Stimulated activated CD4-positive, alpha-beta T cell treated with anti-CD3 and anti-CD28 coated beads, TNF-alpha, amount 100 ng/mL, for 24 hours (primary cell): ENCODE data around the gene GZF1.
"Not testable (repeated sequence)": the region's sequence is repeated elsewhere in the genome, so short reads cannot be mapped to it uniquely, and the experiment has no call there.

Experiments used
- DNase-seq, 3 experiments: peaks; one replicate each; pipeline ENCODE4 v3.0.0-alpha.2; 2020; ENCODE audit warnings: low read depth in 3 of 3

GZF1 gene

DNA sequence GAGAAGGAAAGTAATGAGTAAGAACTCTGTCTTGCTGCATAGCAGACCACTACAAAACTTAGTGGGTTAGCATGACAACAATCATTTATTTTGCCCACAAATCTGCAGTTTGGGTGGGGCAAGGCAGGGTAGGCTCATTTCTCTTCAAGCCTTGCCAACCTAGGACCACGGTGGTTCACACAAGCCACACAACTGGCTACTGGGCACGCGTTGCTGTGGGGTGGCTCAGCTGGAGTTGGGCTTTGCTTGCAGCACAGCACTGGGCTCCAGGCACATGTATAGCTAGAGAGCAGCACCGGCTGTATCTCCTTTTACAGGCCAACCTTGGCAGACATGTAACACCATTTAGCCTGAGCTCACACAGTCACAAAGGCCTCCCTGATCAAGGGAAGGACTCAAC, 16.0 kb upstream of the GZF1 start:
- no peak for DNase-seq

DNA sequence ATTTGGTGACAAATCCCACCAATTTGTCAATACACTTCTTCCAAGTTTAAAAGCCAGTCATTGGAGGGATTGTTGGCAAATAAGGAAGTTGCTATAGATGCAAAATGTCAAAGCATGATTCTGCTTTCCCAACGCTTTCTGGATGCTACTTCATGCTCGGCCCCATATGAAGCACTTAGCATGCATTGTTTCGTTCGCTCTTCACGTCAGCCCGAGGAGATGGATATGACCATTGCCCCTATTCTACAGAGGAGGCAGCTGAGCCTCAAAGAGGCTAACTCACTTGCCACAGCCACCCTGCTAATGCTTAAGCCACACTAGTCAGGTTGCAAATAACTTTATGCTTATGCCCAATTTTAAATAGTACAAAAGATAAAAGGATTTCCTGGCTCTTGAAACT, 14.2 kb upstream of the GZF1 start:
- no peak for DNase-seq

GRCh38 chr20:23348510-23348909, 13.5 kb upstream of the GZF1 start:
- DNase-seq: not testable (repeated sequence)

DNA sequence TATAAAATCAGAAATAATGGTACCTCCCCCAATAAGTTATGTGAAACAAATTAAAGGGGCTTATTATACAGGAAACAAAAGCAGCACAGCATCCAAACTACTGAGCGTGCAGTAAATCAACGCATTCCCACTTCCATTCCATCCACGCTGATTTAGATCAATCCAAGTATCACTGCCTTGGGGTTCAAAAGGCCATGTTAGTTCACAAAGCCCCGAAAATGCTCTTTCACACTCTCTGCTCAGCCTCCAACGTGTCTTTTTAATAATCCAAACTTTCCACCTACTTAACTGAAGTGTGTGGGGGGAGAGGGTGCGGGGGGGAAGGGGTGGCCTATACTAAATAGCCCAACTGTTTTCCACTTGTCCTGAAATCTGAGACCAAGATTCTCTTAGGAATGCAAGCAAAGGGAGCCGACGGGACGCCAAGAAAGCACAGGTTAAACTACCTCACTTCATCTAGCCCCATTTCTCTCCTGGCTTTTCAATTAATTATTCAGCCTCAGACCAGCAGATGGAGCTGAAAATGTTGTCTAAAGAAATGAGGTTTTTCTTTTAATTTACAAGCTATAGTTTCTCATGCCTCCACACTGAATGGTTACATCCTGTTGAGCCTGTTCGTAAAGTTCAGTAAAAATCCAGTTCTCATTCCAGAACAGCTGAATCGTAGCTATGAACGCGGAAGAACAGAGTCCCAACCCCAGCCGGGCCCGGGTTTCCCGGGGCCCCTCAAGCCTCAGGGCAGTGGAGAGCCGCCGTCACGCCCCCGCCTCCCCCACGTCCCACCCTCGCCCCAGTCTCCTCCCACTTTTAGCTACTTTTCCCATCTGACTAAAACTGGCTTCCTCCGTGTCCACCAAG, 12.4 kb upstream of the GZF1 start:
- peak in 1 of 3 experiments; percentile 71 for DNase-seq

DNA sequence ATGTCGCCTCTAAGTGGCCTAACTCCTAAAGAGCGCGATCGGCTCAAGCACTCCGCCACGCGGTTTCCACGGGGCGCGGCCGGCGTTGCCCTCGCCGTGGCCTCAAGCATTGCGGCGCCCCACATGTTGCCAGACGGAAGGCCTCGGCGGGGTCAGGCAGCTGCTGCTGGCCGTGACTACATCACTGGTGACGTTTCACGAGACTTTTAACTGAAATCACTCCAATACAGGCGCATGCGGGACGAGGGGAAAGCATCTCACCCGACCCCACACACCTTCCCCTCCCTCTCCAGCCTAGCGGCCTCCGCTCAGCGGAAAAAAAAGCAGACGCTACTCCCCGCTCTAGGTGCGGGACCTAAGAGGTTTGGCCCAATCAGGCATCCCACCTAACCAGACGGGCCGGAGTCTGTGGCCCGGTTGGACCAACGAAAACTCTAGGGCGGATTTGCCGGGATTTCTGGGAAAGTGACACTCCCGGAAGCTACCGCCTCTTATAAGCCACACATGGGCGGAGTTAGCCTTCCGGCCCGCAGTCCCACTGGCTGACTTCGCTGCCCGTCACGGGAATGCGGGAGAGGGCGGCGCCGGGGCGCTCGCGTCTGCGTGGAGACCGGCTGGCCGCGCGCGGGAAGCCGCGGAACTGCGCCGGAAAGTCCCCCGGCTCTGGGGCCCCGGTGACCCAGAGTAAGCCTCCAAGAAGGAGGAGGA, 11.6 kb upstream of the GZF1 start, which contains the start of gene NXT1:
Gene NXT1, plus strand, starts transcription at position 596 of the 708 bp plus-strand sequence. CDS start 3,251 bp downstream, outside the sequence.
- peak; percentile 91 to 94 (median 93) for DNase-seq

DNA sequence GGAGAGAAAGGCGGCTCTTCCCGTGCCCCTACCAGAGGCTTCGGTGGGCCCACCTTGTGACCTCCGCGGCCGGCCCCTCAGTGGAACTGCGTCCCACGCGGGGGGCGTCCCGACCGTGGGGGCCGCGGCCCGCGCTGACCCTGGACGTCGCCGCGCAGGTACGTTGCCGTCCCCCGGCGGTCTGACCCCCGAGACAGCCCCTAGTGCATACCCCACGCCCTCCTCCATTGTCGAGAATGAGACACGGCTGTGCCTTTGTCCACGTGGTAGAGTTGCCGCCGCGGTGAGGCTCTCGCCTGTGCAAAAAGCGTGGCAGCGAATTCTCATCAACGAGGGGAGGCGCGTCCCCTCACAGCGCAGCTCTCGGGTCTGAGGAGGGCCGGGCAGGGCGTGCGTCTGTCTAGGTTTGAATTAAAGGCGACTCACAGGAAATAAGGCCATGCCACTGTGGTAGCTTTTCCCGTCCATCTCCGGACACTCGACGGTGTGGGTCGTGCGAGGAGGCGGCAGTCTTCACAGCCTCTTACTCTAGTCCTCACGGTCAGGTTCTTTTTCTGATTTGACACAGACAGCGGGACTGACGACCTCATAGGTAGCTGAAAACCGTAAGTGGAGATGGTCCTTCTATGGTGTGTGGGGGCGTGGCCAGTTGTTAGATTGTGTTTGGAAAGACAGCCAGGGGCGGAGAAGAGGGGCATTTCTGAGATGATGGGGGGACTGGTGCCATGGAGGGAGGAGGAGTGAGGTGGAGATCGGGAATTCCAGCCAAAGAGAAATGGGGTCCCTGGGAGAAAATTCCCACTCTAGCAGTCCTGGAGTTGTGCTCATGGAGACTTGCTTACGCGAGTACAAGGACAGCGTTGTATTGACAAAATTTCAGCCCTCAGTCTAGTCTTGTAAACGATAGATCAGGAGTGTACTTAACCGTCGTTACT, 10.8 kb upstream of the GZF1 start:
- DNase-seq: peak; percentile 25 to 59 (median 31)

DNA sequence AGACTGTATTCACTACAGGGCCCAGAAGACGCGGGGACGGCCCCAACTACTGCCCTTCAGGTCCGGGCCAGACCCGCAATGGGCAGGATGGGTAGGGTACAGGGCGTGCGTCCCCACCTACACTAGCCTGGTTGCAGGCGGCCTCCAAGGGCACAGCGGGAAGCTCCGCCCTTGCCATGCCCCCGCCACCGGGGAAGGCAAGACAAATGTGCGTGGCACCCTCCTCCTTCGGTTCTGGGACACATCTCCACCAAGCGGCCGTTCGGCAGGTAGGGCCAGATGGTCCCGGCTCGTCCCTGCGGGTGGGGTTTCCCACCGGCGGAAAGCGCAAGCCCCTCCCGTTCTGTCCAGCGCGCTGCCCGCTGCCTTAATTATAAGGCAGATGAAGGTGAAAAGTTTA, 5.8 kb upstream of the GZF1 start:
- no peak for DNase-seq

DNA sequence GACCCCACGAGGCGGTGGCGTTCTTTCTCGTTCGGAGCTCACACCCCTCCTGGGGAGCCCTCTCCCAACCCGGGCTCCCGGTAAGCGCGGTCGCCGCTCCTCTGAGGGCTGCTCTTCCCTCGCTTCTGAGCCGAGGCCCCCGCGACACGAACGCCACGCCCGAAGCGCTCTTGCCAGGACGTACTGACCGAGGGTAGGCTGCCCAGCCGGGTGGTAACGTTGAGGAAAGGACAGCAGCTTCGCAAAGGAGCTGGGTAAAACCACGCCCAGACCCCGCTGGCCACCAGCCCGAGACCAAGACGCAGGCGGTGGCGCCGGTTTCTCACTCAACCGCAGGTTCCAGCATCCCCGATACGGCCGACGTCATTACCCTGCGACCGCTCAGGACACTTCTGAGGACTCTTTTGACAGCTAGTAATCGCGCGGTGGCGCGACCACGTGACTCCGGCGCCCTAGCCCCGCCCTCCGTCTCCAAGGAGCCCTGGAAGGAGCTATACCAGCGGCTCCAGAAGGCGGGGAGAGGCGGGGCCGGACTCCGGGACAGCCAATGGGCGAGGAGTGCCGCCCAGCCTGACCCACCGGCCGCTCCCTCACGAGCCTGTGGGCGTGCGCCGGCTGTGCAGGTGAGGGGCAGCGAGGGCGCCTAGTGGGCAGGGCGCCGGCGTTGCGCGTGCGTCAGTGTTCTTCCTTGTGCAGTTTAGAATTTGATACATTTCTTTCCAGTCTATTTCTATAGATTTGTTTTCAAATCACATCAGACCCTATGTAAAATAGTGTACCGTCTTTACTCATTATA, 4.0 kb upstream of the GZF1 start:
- peak; percentile 99 to 100 (median 100) for DNase-seq

GRCh38 chr20:23358563-23358906, 3.4 kb upstream of the GZF1 start:
- no peak for DNase-seq

DNA sequence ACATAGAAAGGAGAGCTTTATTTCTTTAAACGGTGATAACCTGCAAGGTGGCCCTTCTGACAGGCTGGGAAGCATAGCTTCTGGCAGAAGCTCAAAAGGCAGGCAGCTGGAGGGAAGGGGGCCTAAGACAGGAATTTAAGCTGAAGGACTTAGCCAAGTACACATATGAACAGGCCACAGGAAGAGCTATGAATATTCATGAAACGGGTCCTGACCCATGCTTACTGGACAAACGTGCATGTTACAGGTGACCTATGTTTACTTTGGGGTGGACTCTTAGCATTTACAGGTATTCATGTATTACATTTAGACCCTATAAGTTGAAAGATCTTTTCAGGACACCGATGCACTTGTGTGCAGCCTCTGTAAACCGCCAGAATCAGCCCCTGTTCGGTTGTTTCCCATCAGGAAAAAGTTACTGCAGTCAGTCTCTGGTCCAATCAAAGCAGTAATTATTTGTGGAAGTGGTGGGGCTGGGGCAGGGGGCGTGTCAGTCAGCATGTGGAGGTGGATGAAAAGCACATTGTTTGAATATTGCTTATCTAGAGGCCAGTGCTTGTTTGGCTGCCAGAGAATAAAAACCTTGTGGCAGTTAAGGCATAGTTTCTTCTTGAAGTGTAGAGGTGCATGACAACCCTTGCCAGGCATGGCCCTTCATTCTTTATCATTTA, 2.9 kb upstream of the GZF1 start:
- DNase-seq: no peak

DNA sequence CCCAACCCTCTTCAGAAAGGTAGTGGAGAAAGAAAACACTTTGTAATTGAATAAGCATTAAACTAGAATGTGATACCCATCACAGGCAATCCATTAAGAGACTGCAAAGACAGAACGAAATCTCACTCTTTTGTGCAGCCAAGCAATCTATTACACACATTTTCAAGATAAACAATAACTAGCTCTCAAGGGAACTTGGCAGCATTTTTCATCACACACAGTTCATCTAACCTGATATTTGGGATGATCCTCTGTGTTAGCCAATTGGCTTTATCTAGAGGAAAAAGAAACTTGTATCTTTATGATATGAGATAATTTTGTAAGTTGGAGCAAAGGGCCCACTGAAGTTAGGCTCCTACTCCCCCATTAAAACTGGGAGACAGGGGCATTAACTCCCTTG, 1.5 kb upstream of the GZF1 start:
- no peak for DNase-seq

GRCh38 chr20:23361119-23361475, 885 bp upstream of the GZF1 start:
- no peak for DNase-seq

- no peak for DNase-seq
Measured at GRCh38 chr20:23362392-23363256, 642 bp downstream of the GZF1 start.

DNA sequence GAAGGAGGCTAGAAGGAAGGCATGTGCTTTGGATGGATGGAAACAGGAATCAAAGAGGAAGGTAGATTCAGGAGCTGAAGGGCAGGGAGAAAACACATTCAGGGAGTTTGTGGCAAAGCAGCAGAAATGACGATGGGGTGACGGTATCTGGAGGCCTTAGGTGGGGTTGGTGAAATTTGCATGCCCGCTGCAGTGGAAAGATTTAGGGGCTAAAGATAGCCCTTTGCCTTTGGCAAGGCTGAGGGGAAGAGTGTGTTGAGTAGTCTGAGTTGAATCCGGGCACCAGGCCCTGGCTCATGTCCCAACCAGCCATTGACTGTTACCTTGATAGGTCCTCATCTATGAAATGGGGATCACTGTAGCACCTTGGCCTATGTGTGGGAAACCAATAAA, 1.3 kb downstream of the GZF1 start:
- DNase-seq: no peak

GRCh38 chr20:23365390-23366165, 3.6 kb downstream of the GZF1 start:
- DNase-seq: no peak

DNA sequence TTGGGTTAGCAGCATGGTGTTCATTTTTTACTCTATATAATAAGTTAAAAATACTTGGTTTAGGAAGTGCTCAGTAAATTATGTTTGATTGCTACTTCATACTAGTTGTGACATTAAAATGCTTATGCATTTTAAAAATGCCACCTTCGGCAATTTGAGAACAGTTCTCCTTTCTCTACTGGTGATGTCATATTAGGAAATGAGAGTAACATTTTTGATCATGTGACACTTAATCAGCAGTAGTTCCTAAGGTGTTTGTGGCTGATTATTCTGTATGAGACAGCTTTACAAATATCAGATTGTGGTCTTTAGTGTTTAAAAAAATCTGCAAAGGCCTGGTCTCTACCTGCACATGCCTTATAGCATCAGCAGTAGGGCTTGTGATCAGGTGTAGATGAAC, 4.4 kb downstream of the GZF1 start:
- no peak for DNase-seq

DNA sequence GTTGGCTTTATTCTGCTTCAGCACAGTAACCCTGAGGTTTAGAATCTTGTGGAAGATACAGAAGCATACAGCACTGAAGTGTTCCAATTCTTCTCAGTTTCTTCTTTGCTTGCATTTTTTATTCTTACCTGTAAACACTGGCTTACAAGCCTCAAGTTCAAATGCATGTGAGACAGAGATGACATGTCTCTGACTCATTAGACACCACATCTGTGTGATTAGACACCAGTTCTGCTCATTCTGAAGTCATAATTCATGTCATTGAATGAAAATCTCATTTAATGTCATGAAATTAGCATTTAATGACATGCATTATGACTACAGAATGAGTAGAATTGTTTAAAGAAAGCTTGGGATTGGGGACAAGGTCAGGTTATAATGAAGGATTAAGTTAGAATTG, 5.8 kb downstream of the GZF1 start:
- DNase-seq: no peak

DNA sequence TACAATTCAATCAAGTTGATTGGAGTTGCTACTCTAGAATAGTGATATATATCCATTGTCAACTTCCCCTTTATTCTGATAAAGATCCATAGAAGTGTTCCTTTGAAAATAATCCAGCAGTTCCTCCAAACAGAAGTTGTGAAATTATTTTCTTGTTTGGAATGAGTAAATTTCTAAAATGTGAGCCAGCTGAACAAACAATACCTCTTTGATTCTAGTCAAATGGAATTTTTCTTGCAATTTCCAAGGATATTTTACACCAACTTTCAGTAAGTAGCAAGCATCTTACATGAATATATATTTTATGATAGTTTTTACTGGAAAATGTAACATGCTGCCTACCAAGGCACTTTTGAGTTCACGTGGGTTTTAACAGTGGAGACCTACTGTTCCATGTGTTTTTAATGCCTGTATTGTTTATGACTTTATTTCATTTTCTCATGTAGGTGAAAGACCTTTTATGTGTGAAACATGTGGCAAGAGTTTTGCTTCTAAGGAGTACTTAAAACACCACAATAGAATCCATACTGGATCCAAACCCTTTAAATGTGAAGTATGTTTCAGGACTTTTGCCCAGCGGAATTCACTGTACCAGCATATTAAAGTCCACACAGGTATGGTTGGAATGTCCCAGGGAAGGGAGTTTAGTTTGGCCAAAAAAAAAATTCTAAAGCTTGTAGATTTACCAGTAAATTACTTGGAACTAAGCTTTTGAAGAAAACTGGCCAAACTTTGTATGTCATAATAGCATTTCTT, 6.5 kb downstream of the GZF1 start:
- no peak for DNase-seq
